C4-2B (cell line): ENCODE data around the gene RAVER2.
"Not testable (repeated sequence)": the region's sequence is repeated elsewhere in the genome, so short reads cannot be mapped to it uniquely, and the experiment has no call there.

ENCODE experiments used
- H3K27ac ChIP-seq: fragments of 450-650 bp; 2 replicates; pipeline ENCODE4 v1.5.1; 2017
- CTCF ChIP-seq: fragments of 450-650 bp; conservative IDR thresholded peaks from 2 replicates; pipeline ENCODE4 v1.5.1; 2017; ENCODE audit warnings: mild to moderate bottlenecking
- ZFX ChIP-seq: fragments of 450-650 bp; IDR thresholded peaks from 2 replicates; pipeline ENCODE4 v1.6.1; 2017

The RAVER2 gene

GRCh38 chr1:64744492-64745180 is at the start of gene RAVER2:
RAVER2 (plus strand) TSS chr1:64745075; CDS start chr1:64745173, 98 bp downstream.
- peak within 1 kb of the TSS; percentile 72 for H3K27ac ChIP-seq
- TF ChIP-seq ZFX (peak; percentile 81), CTCF (peak; percentile 78)

- no peak for TF ChIP-seq CTCF
- TF ChIP-seq ZFX: no peak
- no peak overlapping the region for H3K27ac ChIP-seq
Observed at GRCh38 chr1:64696879-64697278, 48.0 kb upstream of the RAVER2 start.

GRCh38 chr1:64699327-64699726 is 45.5 kb upstream of the RAVER2 start:
- no peak for TF ChIP-seq CTCF
- TF ChIP-seq ZFX: no peak
- H3K27ac ChIP-seq: no peak overlapping the region

GRCh38 chr1:64701071-64701470 is 43.8 kb upstream of the RAVER2 start:
- H3K27ac ChIP-seq: no peak overlapping the region
- TF ChIP-seq ZFX: no peak
- no peak for TF ChIP-seq CTCF

- TF ChIP-seq CTCF (no peak), ZFX (no peak)
- no peak overlapping the region for H3K27ac ChIP-seq
Observed at GRCh38 chr1:64701886-64702285, 43.0 kb upstream of the RAVER2 start.

- not testable (repeated sequence) for H3K27ac ChIP-seq
Observed at GRCh38 chr1:64702670-64703069, 42.2 kb upstream of the RAVER2 start.

- H3K27ac ChIP-seq: no peak overlapping the region
- TF ChIP-seq ZFX: no peak
- no peak for TF ChIP-seq CTCF
Observed at GRCh38 chr1:64703600-64703999, 41.3 kb upstream of the RAVER2 start.

GRCh38 chr1:64705591-64705990 is 39.3 kb upstream of the RAVER2 start:
- no peak overlapping the region for H3K27ac ChIP-seq
- no peak for TF ChIP-seq CTCF
- no peak for TF ChIP-seq ZFX
